HL-60 (cell line): ENCODE measurements around the gene ACACB.

Experiments
- DNase-seq, 2 experiments: peaks; one replicate each; pipeline ENCODE4 v3.0.0-alpha.2; 2010 to 2020; ENCODE audit warnings: low read depth in 1 of 2, low spot score in 1 of 2
- H3K27ac ChIP-seq: fragments of 250-450 bp; sonication (Bioruptor Pico); replicated peaks from 2 replicates; pipeline ENCODE4 v1.5.1; 2020; ENCODE audit warnings: mild to moderate bottlenecking, moderate library complexity
- H3K27me3 ChIP-seq: fragments of 250-450 bp; sonication (Bioruptor Pico); 2 replicates; pipeline ENCODE4 v1.5.1; 2021; ENCODE audit warnings: mild to moderate bottlenecking, moderate library complexity; ENCODE audit not compliant: insufficient read depth, poor library complexity, severe bottlenecking
- H3K4me3 ChIP-seq: replicated peaks from 2 replicates; pipeline ENCODE4 v1.5.1; 2011; ENCODE audit warnings: mild to moderate bottlenecking, control low read depth, low read length; ENCODE audit not compliant: insufficient read depth
- GABPA ChIP-seq: IDR thresholded peaks from 2 replicates; pipeline ENCODE4 v1.6.1; 2012; ENCODE audit warnings: low read depth
- POLR2AphosphoS5 ChIP-seq: IDR thresholded peaks from 2 replicates; pipeline ENCODE4 v1.6.1; 2012; ENCODE audit warnings: low read depth
- REST ChIP-seq: IDR thresholded peaks from 2 replicates; pipeline ENCODE4 v1.6.1; 2012; ENCODE audit warnings: low read depth; ENCODE audit not compliant: insufficient replicate concordance
- SPI1 ChIP-seq: IDR thresholded peaks from 2 replicates; pipeline ENCODE4 v1.6.1; 2012; ENCODE audit warnings: low read depth, mild to moderate bottlenecking, borderline replicate concordance
- TF ChIP-seq, protein P1 (sequence below): IDR thresholded peaks from one replicate; pipeline ENCODE4 v1.5.1; 2011; ENCODE audit warnings: low read length, control low read depth, inconsistent platforms; ENCODE audit not compliant: insufficient read depth

The ACACB gene

GRCh38 chr12:109292342-109292711, 175.9 kb downstream of the ACACB start:
- no peak overlapping the region for H3K4me3 ChIP-seq
- no peak for DNase-seq
- peaks cover 16% of the 10 kb centered on the region for H3K27me3 ChIP-seq
- TF ChIP-seq GABPA: no peak
- TF ChIP-seq, protein P1, sequence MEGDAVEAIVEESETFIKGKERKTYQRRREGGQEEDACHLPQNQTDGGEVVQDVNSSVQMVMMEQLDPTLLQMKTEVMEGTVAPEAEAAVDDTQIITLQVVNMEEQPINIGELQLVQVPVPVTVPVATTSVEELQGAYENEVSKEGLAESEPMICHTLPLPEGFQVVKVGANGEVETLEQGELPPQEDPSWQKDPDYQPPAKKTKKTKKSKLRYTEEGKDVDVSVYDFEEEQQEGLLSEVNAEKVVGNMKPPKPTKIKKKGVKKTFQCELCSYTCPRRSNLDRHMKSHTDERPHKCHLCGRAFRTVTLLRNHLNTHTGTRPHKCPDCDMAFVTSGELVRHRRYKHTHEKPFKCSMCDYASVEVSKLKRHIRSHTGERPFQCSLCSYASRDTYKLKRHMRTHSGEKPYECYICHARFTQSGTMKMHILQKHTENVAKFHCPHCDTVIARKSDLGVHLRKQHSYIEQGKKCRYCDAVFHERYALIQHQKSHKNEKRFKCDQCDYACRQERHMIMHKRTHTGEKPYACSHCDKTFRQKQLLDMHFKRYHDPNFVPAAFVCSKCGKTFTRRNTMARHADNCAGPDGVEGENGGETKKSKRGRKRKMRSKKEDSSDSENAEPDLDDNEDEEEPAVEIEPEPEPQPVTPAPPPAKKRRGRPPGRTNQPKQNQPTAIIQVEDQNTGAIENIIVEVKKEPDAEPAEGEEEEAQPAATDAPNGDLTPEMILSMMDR: no peak
- TF ChIP-seq SPI1: no peak
- TF ChIP-seq POLR2AphosphoS5: no peak
- TF ChIP-seq REST: no peak
- H3K27ac ChIP-seq: no peak overlapping the region

DNA sequence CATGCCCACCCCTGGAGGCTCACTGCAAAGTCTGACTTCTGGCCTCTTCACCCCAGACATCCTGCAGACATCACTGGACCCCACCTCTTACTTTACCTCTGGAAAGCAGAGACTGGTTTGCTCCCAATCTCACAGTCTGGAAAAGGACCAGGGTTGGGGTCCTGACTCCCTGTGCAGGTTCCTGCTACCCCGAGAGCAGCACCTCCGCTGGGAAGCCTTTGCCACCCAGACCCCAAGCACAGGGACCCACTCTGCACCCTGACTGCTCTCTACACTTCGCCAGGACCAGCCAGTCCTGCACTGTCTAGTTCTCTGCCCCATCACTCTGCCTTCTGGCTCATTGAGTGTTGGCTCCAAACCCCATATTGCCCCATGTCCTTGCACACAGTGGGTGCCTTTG, 176.7 kb downstream of the ACACB start:
- Histone ChIP-seq H3K27ac (no peak overlapping the region), H3K4me3 (no peak overlapping the region), H3K27me3 (peaks cover 16% of the 10 kb centered on the region)
- no peak for DNase-seq
- TF ChIP-seq SPI1: no peak
- no peak for TF ChIP-seq POLR2AphosphoS5
- TF ChIP-seq GABPA: no peak
- TF ChIP-seq REST: no peak
- TF ChIP-seq, protein P1: no peak

- H3K4me3 ChIP-seq: no peak overlapping the region
- H3K27me3 ChIP-seq: peaks cover 16% of the 10 kb centered on the region
- TF ChIP-seq SPI1 (no peak), REST (no peak), GABPA (no peak), POLR2AphosphoS5 (no peak)
- TF ChIP-seq, protein P1: no peak
- no peak overlapping the region for H3K27ac ChIP-seq
- no peak for DNase-seq
Observed at GRCh38 chr12:109294286-109294796, 178.0 kb downstream of the ACACB start.
